ENCODE measurements around the gene C1QTNF1.

C1QTNF1 gene

DNA sequence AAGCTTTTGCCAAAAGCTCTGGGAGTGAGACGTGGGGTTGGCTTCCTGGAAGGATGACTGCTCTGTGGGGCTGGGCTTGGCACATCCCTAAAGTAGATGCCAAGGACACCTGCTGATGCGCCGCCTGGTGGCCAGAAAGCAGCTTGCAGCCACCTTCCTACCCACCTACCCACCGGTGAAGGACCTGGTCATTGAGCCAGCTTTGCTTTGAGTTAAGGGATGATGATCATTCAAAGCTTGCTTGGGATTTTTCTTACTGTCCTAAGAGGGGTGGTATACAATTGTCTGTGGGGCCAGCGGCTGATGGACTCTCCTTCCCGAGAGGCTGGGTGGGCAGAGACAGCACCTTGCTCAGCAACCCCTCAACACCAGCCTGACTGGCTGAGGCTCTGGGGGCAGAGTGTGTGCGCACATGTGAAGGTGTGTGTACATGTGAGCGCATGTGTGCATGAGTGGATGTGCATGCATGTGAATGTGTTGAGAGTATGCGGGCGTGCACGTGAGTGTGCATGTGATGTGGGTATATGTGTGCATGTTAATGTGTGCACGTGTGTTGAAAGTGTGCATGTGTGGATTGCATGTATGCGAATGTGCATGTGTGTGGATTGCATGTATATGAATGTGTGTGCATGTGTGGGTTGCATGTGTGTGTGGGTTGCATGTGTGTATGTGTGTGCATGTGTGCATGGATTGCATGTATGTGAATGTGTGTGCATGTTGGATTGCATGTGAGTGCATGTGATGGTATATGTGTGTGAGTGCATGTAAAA is 18.6 kb downstream of the C1QTNF1 start:
- peak; percentile 36 for DNase-seq

DNA sequence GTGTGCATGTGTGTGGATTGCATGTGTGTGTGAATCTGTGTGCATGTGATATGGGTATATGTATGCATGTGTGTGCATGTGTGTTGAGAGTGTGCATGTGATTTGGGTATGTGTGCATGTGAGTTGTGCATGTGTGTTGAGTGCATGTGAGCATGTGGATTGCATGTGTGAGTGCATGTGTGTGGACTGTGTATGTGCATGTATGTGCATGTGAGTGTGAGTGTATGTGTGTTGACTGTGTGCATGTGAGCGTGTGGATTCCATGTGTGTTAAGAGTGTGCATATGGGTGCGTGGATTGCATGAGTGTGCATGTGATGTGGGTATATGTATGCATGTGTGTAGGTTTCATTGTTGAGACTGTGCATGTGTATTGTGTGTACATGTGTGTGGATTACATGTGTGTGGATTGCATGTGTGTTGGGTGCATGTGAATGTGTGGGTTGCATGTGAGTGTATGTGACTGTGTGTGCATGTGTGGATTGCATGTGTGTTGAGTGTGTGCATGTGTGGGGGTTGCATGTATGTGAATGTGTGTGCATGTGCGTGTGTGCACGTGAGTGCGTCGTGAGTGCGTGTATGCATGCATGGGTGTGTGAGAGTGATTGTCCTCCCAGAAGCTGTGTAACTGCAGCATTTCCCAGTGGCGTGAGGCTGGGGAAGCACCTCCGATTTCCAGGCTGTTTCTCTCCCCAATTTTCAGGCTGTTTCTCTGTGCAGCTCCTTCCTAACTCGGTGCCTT is 19.4 kb downstream of the C1QTNF1 start:
- DNase-seq = no peak

DNA sequence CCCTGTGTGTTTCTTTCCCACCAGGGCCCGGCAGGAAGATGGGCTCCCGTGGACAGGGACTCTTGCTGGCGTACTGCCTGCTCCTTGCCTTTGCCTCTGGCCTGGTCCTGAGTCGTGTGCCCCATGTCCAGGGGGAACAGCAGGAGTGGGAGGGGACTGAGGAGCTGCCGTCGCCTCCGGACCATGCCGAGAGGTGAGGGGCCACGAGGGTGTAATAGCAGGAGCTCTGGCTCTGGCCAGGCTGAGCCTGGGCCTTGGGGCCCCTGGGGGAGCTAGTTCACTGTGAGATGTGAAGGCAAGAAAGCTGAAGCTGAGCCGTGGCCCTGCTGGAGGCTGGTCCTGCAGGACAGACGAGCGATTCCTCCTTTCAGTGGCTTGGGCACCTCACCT is 20.0 kb downstream of the C1QTNF1 start:
- no peak for DNase-seq

DNA sequence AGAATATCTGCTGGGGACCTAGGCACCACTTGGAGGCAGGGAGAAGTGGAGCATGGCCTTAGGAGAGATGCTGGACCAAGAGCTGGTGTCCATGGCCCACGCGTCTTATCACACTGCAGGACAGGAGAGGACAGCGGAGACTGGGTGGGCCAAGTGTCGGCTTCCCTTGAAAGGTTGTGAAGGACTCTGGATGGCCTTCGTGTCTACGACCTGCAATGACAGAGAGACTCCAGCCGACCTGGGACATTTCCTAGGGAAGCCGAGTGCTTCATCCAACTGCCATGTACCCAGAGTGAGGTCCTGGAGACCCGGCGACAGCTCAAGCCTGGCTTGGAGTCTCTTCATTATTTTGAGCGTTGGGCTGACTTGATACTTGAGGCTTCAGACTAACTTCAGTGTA is 20.5 kb downstream of the C1QTNF1 start:
- no peak for DNase-seq

DNA sequence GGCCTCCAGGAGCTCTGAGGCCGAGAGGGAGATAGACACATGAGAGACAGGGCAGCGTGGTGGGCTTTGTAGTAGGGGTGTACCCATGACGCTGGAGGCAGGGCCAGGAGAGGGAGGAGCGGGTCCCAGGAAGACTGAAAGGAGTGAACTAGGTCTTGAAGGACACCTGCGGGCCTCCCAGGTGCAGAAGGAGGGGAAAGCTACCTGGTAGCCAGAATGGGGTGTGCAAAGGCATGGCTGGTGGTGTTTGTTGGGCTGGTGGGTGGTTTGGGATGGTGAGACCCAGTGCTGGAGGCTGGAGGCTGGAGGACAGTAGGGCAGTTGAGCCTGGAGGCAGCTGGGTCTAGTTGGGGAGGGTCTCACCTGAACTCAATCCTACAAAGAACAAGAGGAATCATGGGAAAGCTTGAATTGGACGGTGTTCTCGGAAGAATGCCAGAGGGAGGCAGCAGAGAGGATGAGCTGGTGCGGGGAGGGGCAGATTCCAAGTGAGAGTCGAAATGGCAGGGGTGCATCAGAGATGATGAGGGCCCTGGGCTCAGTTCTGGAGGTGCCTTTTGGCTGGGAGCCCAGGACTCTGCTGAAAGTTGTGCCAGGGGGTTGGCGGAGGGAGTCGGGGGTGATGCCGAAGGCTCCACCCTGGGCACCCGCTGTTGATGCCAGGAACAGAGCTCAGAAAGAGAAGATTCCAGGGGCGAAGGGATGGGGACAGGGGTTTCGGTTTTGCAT is 21.2 kb downstream of the C1QTNF1 start:
- DNase-seq = no peak

DNA sequence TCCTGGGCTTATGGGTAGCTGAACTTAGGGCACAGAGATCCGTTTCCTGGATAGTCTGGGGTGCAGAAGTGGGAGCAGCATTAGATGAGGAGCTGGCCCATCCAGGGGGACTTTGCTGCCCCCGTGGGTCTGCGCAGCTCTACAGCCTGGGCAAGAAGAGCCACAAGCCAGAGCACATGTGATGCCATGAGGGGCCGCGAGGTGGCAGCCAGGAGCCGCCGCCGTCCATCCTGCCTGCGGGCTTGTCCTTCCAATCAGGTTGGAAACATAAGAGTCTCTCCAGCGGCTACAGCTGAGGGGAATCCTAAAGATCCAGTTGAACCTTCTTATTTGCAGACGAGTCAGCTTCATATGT is 21.9 kb downstream of the C1QTNF1 start:
- peak; percentile 53 for DNase-seq

DNA sequence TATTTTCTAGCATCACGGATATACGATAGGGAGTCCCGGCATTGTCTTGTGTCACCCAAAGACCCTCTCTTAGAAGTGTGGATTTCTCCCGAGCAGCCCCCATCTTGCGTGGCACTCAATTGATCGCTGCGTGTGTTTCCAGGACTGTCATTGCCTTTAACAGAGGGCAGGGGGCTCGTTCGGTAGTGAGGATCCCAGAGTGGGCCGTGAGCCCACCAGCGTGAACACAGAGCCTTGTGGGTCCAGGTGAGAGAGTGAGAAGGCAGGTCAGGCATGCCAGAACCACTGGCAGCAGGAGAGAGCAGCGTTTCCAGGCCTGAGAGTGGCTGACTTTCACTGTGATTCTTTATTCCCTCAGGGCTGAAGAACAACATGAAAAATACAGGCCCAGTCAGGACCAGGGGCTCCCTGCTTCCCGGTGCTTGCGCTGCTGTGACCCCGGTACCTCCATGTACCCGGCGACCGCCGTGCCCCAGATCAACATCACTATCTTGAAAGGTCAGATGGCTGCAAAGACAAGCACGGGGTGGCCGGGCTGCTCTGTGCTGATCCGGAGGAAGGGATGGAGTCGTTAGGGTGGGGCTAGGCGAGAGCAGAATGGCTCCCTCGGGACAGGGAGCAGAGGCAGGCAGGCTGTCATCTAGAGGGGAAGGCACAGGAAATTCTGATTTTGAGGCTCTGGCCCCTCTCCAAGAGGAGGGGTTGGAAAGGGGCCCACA is 22.4 kb downstream of the C1QTNF1 start:
- DNase-seq = no peak

DNA sequence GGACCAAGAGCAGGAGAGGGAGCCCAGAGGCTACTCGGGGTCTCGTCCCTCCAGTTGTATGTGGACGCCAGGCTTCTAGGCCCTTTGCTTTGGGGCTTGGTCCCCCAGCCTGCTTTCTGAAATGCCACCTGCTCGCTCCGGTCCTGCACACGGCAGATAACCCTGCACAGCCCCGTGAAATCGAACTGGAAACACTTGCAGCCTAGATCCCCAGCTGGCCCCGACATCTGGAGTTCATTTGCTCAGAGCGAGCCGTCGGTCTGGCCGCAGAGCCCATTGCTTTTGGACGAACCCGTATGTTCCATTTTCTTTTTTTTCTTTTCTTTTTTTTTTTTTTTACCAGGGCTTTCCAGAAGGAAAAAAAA is 22.9 kb downstream of the C1QTNF1 start:
- no peak for DNase-seq

DNA sequence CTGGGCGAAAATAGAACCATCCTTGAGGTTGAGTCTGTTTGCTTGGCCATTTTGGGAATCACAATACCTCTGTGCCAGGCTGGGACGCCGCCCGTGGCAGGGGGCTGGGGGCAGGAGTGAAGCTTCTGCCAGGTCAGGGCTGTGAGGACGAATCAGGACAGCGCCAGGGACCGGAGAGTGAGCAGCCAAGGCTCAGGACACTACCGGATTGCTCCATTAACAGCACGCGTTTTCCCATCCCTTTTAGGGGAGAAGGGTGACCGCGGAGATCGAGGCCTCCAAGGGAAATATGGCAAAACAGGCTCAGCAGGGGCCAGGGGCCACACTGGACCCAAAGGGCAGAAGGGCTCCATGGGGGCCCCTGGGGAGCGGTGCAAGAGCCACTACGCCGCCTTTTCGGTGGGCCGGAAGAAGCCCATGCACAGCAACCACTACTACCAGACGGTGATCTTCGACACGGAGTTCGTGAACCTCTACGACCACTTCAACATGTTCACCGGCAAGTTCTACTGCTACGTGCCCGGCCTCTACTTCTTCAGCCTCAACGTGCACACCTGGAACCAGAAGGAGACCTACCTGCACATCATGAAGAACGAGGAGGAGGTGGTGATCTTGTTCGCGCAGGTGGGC is 23.4 kb downstream of the C1QTNF1 start:
- no peak for DNase-seq

DNA sequence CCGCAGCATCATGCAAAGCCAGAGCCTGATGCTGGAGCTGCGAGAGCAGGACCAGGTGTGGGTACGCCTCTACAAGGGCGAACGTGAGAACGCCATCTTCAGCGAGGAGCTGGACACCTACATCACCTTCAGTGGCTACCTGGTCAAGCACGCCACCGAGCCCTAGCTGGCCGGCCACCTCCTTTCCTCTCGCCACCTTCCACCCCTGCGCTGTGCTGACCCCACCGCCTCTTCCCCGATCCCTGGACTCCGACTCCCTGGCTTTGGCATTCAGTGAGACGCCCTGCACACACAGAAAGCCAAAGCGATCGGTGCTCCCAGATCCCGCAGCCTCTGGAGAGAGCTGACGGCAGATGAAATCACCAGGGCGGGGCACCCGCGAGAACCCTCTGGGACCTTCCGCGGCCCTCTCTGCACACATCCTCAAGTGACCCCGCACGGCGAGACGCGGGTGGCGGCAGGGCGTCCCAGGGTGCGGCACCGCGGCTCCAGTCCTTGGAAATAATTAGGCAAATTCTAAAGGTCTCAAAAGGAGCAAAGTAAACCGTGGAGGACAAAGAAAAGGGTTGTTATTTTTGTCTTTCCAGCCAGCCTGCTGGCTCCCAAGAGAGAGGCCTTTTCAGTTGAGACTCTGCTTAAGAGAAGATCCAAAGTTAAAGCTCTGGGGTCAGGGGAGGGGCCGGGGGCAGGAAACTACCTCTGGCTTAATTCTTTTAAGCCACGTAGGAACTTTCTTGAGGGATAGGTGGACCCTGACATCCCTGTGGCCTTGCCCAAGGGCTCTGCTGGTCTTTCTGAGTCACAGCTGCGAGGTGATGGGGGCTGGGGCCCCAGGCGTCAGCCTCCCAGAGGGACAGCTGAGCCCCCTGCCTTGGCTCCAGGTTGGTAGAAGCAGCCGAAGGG is 24.2 kb downstream of the C1QTNF1 start:
- DNase-seq = no peak

DNA sequence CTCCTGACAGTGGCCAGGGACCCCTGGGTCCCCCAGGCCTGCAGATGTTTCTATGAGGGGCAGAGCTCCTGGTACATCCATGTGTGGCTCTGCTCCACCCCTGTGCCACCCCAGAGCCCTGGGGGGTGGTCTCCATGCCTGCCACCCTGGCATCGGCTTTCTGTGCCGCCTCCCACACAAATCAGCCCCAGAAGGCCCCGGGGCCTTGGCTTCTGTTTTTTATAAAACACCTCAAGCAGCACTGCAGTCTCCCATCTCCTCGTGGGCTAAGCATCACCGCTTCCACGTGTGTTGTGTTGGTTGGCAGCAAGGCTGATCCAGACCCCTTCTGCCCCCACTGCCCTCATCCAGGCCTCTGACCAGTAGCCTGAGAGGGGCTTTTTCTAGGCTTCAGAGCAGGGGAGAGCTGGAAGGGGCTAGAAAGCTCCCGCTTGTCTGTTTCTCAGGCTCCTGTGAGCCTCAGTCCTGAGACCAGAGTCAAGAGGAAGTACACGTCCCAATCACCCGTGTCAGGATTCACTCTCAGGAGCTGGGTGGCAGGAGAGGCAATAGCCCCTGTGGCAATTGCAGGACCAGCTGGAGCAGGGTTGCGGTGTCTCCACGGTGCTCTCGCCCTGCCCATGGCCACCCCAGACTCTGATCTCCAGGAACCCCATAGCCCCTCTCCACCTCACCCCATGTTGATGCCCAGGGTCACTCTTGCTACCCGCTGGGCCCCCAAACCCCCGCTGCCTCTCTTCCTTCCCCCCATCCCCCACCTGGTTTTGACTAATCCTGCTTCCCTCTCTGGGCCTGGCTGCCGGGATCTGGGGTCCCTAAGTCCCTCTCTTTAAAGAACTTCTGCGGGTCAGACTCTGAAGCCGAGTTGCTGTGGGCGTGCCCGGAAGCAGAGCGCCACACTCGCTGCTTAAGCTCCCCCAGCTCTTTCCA is 25.1 kb downstream of the C1QTNF1 start:
- DNase-seq = no peak

DNA sequence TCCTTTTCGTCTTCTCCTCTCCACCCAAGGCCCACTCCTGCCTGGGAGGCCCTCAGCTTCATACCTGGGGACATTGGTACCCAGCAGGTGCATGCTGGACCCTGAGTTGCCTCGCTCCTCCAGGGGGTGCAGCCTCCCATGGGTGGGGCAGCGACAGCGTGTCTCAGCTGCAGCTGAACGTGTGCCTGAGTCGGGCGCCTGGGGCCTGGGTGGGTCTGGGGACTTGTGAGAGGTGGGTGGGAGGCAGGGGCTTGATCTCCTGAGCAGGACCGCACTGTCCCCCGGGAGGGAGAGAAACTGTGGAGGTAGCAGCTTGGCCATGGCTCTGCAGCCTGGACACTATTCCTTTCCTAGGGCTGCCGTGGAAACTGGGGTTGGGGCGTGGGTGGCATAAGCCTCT is 25.9 kb downstream of the C1QTNF1 start:
- DNase-seq = no peak

DNA sequence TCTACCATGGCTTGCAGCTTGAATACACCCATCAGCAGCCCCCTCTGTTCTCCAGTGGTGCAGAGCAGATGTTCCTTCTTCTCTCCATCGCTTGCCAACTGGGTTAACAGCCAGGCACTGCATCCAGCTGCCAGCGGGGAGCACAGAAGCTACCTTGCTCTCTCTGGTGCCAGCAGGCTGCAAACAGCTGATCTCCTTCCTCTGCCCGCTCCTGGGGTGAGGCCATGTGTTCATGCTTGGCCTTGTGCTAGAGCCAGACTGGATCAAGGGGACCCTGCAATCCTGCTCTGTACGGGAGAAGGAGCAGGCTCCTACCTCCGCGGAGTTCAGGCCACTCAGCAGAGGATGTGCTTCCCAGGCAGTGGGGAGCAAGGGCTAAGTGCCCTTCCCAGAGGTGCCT is 26.6 kb downstream of the C1QTNF1 start:
- DNase-seq = no peak

DNA sequence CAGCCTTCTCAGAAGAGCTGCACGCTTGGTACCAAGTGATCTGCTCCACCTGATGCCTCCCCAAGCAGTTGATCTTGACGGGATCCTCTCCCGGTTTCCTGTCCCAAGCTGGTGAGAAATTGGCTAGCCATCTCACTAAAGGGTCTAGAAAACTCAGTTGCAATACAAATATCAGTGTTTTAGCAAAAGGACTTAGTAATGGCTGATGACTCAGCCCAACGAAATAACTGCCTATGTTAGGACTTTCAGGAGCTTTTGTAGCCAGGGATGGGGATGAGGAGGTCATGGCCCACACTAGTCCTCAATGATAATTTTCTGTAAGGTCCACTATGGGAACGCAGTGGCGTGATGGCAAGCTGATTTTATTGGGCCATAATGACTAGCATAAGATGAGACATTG is 27.3 kb downstream of the C1QTNF1 start:
- DNase-seq = no peak

DNA sequence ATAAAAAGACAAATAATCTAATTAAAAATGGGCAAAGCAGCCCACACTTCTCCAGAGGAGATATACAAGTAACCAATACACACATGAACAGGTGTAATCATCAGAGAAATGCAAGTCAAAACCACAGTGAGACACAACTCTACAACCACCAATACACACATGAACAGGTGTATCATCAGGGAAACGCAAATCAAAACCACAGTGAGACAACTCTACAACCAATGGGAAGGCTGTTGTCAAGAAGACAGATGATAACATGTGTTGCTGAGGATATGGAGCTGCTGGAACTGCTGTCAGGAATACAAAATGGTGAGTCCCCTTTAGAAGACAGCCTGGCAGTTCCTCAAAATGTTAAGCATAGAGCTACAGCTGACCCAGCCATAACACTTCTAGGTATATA is 28.2 kb downstream of the C1QTNF1 start:
- DNase-seq = no peak

DNA sequence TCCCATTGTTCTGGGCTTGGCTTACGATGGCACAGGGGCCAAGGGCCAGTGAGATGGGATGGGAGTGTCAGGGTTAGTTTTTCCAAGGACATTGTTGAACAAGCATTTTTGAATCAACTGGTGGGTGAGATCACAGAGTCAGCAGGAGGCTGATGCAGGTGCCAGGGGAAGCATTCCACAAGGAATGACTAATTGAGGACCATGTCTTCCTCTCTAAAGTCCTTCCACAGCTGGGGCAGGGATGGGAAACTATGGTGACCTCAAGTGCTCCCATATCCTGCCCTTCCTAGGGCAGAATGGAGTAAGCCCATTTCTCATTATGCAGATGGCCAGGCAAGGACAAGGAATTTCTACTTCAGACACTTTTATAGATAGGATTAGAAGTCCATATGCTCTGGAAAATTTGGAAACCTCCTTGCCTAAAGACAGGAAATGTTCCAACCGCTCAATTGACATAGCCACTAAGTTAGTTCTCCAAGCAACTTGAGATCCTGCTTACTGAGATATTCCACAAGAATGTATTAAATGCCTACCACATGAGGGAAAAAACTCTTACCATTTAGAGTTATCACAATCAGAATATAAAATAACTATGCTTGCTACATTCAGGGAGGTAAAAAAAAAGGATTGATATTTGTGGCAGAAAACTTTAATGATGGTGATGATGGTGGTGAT is 29.4 kb downstream of the C1QTNF1 start:
- no peak for DNase-seq

DNA sequence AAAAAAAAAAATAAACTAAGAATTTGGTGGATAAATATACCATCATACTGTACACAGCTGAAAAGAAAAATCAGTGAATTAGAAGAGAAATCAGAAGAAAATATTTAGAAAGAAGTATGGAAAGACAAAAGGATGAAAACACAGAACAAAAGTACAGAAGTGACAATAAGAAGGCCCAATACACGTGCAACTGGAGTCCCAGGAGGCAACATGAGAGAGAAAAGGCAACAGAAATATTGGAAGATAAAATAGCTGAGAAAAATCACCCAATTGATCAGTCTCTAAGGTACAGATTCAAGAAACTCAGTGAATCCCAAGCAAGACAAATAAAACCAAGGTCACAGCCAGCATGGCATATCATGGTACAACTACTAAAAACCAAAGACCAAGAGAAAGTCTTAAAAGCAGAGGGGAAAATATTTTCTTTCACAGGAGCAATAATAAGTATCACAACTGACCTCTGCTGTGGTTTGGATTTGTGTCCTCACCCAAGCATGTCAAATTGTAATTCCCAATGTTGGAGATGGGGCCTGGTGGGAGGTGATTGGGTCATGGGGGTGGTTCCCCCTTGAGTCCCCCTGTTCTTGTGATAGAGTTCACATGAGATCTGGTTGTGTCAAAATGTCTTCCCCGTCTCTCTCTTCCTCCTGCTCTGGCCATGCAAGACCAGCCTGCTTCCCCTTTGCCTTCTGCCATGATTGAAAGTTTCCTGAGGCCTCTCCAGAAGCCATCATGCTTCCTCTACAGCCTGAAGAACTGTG is 30.4 kb downstream of the C1QTNF1 start:
- no peak for DNase-seq

DNA sequence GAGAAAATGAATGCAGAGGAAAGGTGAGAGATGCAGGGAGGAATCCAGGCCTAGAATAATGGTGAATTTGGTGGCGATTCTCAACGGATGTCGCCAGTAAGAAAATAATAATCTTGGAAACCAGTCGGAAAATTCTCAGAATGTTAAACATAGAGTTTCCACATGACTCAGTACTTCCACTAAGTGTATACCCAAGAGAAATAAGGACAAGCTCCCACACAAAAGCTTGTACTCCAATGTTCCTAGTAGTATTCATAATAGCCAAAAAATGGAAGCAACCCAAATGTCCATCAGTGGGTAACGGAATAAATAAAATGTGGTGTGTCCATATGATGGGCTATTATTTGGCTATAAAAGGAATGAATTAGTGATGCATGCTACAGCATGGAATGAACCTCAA is 31.2 kb downstream of the C1QTNF1 start:
- DNase-seq = no peak

DNA sequence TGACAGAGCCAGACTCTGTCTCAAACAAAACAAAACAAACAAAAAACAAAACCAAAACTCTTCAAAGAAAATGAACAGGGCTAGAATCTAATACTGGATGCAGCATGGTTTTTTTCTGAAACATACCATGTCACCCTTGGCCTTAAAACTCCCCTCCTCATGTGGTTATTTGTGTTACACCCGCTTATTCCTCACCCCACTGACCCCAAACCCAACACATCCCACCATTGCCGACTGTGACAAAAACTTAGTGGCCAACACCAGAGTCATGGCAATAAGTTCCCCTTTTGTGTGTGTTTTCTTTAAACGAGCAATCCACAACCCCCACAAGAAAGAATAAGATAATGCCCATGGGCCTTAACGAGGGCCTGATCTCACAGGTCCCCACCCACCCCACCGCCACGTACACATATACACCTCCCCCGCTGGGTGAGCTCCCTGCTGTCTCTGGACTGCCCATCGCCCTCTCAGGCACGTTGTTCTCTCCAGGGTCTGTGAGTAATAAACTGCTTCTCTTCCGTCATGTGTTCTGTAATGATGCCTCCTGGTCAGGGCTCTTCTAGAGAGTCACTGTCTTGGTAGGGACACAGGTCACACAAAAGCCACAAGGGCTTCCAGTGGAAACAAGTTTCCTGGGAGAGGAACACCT is 33.9 kb downstream of the C1QTNF1 start:
- no peak for DNase-seq

All from activated CD4-positive, alpha-beta T cell treated with anti-CD3 and anti-CD28 coated beads, Interleukin-2, amount 50 U/mL, for 16 hours (primary cell).